Vagina (tissue), 2 donors: ENCODE results near the gene RADX.

Experiments used
- POLR2A ChIP-seq, 2 donors: fragments of 450-650 bp; IDR thresholded peaks; one replicate each; pipeline ENCODE4 v1.6.1; 2017; ENCODE audit warnings: antibody characterized with exemption in 2 of 2, mild to moderate bottlenecking in 2 of 2, moderate library complexity in 2 of 2
- POLR2AphosphoS5 ChIP-seq, 2 donors: sonication (generic); formaldehyde crosslinking; IDR thresholded peaks; one replicate each; pipeline ENCODE4 v1.9.0; 2017; ENCODE audit warnings: antibody characterized with exemption in 2 of 2, mild to moderate bottlenecking in 2 of 2, low read depth in 1 of 2; ENCODE audit not compliant: insufficient read depth in 1 of 2
- TF ChIP-seq, protein P1 (sequence below), 3 experiments: fragments of 450-650 bp in 2 of 3; fragments of 200-600 bp in 1 of 3; sonication (generic) in 1 of 3; IDR thresholded peaks; one replicate each; pipeline ENCODE4 v1.5.1; 2017 to 2019; ENCODE audit warnings: antibody characterized with exemption in 3 of 3, mild to moderate bottlenecking in 2 of 3, moderate library complexity in 2 of 3

DNA sequence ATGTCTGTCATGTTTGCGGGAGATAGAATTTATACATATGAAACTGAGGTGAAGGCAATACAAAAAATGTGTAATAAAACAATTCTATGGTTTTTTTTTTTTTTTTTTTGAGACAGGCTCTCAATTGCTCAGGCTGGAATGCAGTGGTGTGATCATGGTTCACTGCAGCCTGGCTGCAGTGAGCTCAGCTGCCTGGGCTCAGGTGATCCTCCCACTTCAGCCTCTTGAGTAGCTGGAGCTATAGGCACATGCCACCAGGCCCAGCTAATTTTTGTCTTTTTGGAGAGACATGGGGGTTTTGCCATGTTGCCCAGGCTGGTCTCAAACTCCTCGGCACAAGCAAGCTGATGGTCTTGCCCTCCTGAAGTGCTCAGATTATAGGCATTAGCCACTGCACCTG, 10.1 kb downstream of the RADX start:
- TF ChIP-seq, protein P1, sequence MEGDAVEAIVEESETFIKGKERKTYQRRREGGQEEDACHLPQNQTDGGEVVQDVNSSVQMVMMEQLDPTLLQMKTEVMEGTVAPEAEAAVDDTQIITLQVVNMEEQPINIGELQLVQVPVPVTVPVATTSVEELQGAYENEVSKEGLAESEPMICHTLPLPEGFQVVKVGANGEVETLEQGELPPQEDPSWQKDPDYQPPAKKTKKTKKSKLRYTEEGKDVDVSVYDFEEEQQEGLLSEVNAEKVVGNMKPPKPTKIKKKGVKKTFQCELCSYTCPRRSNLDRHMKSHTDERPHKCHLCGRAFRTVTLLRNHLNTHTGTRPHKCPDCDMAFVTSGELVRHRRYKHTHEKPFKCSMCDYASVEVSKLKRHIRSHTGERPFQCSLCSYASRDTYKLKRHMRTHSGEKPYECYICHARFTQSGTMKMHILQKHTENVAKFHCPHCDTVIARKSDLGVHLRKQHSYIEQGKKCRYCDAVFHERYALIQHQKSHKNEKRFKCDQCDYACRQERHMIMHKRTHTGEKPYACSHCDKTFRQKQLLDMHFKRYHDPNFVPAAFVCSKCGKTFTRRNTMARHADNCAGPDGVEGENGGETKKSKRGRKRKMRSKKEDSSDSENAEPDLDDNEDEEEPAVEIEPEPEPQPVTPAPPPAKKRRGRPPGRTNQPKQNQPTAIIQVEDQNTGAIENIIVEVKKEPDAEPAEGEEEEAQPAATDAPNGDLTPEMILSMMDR (IDR thresholded peaks at IDR 0.05) = no peak
- TF ChIP-seq POLR2A (IDR thresholded peaks at IDR 0.05) (no peak), POLR2AphosphoS5 (IDR thresholded peaks at IDR 0.05; ENCODE audit: insufficient read depth in 1 of 2, low read depth in 1 of 2) (no peak)
